ENCODE measurements around the gene SPIB.

The SPIB gene

DNA sequence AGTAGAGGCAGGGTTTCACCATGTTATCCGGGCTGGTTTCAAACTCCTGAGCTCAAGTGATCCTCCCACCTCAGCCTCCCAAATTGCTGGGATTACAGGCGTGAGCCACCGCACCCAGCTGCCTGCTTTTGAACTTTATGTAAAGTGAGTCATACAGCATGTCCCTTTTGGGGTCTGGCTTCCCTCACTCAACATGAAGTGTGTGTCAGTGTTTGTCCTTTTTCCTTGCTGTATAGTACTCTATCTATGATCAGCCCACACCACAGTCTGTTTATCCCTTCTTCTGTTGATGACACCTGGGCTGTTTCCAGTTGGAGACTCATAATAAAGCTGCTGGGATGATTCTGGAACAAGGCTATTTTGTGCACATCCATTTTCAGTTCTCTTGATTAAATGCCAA lies 2.1 kb downstream of the SPIB start:
- Histone ChIP-seq H3K27me3 (ENCODE audit: control insufficient read depth in 1 of 2, insufficient read depth in 2 of 2, low read length in 2 of 2) (peaks cover 38 to 41% of the 10 kb centered on the region in 2 donors), H3K9ac (ENCODE audit: low read length in 2 of 2) (no peak overlapping the region), H3K36me3 (ENCODE audit: control insufficient read depth in 2 of 2, insufficient read depth in 2 of 2, low read length in 2 of 2) (no peaks in the 10 kb centered on the region), H3K4me1 (ENCODE audit: control insufficient read depth, insufficient read depth, low read length) (peaks cover 5% of the 10 kb centered on the region), H3K9me3 (ENCODE audit: control insufficient read depth in 2 of 2, low read length in 2 of 2) (no peaks in the 10 kb centered on the region), H3K4me3 (ENCODE audit: low read length in 2 of 2) (no peak overlapping the region), H3K27ac (ENCODE audit: low read length) (no peak overlapping the region)

DNA sequence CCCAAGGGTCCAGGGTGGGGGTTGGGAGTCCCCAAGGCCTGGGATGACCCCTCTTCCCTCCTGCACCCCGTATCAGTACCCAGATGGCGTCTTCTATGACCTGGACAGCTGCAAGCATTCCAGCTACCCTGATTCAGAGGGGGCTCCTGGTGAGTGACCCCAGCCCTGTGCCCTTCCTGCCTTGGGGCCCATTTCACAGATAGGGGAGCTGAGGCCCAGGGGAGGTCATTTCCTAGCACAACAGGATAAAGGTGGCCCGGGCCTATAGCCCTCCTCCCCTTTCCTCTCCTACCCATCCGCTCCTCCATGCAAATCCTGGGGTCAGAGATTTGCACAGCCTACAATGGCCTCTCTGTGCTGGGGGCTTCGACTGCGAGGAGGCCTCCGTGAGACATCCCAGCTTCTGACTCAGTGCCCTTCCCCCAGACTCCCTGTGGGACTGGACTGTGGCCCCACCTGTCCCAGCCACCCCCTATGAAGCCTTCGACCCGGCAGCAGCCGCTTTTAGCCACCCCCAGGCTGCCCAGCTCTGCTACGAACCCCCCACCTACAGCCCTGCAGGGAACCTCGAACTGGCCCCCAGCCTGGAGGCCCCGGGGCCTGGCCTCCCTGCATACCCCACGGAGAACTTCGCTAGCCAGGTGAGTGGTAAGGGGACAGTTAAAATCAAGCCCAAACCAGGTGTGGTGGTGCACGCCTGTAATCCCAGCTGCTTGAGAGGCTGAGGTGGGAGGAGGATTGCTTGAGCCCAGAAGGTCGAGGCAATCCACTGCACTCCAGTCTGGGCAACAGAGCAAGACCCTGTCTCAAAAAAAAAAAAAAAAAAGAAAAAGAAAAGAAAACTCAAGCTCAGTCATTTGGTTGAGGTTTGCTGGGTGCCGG lies 3.9 kb downstream of the SPIB start:
- peaks cover 38 to 44% of the 10 kb centered on the region in 2 donors for H3K27me3 ChIP-seq (ENCODE audit: control insufficient read depth in 1 of 2, insufficient read depth in 2 of 2, low read length in 2 of 2)
- H3K27ac ChIP-seq (ENCODE audit: low read length), result no peak overlapping the region
- no peak overlapping the region for H3K4me3 ChIP-seq (ENCODE audit: low read length in 2 of 2)

DNA sequence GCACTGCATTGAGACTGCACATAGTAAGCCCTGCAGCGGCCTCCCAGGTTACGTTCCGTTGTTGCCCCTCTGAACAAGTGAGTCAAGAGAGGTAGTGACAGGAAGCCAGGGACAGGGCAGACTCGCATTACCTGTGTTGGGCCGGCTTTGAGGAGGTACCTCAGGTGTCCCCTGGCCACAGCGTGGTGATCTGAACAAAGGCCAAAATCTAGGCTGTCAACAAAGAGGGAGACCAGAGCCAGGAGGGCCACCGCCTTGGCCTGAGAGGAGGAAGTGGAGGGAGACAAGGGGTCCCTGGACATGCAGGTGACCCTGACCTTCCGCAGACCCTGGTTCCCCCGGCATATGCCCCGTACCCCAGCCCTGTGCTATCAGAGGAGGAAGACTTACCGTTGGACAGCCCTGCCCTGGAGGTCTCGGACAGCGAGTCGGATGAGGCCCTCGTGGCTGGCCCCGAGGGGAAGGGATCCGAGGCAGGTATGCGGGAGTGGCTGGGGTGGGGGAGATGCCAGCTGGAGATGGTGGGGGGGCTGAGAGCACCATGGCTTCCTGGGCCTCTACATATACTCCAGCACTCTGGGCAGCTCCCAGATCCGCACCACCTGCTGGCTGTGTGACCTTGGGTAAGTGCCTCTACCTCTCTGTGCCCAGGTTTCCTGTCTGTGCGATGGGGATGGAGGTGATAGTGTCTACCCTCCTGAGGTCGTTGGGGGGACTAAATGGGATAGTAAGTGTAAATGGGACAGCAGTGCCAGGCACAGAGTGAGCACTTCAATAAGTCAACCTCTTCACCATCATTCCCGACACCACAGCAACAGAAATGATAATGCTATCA lies 4.8 kb downstream of the SPIB start:
- peaks cover 12% of the 10 kb centered on the region for H3K4me1 ChIP-seq (ENCODE audit: control insufficient read depth, insufficient read depth, low read length)
- H3K9me3 ChIP-seq (ENCODE audit: control insufficient read depth in 2 of 2, low read length in 2 of 2), result no peaks in the 10 kb centered on the region
- H3K36me3 ChIP-seq (ENCODE audit: control insufficient read depth in 2 of 2, insufficient read depth in 2 of 2, low read length in 2 of 2), result no peaks in the 10 kb centered on the region
- H3K27me3 ChIP-seq (ENCODE audit: control insufficient read depth in 1 of 2, insufficient read depth in 2 of 2, low read length in 2 of 2), result peaks cover 37% of the 10 kb centered on the region in 2 donors
- no peak overlapping the region for H3K9ac ChIP-seq (ENCODE audit: low read length in 2 of 2)
- no peak overlapping the region for H3K4me3 ChIP-seq (ENCODE audit: low read length in 2 of 2)
- no peak overlapping the region for H3K27ac ChIP-seq (ENCODE audit: low read length)

More for the DNA sequence above, 3.9 kb downstream of the SPIB start:
- H3K9ac ChIP-seq (ENCODE audit: low read length in 2 of 2), result no peak overlapping the region
- H3K4me1 ChIP-seq (ENCODE audit: control insufficient read depth, insufficient read depth, low read length), result peaks cover 5% of the 10 kb centered on the region
- no peaks in the 10 kb centered on the region for H3K36me3 ChIP-seq (ENCODE audit: control insufficient read depth in 2 of 2, insufficient read depth in 2 of 2, low read length in 2 of 2)
- H3K9me3 ChIP-seq (ENCODE audit: control insufficient read depth in 2 of 2, low read length in 2 of 2), result no peaks in the 10 kb centered on the region

DNA sequence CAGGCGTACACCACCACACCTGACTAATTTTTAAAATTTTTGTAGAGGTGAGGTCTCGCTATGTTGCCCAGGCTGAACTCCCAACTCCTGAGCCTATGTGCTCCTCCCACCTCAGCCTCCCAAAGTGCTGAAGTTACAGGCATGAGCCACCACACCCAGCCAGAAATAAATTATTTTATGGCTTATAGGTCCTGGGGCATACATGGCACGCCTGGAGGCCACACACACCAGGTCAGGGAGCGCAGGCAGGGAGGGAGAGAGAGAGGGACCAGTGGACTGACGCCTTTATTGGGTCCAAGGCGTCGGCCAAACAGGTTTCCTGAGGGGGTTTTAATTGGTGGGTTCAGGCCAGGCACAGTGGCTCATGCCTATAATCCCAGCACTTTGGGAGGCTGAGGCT lies 6.8 kb downstream of the SPIB start:
- Histone ChIP-seq H3K27ac (ENCODE audit: low read length) (no peak overlapping the region), H3K9me3 (ENCODE audit: control insufficient read depth in 2 of 2, low read length in 2 of 2) (no peaks in the 10 kb centered on the region), H3K36me3 (ENCODE audit: control insufficient read depth in 2 of 2, insufficient read depth in 2 of 2, low read length in 2 of 2) (no peaks in the 10 kb centered on the region), H3K4me3 (ENCODE audit: low read length in 2 of 2) (no peak overlapping the region), H3K4me1 (ENCODE audit: control insufficient read depth, insufficient read depth, low read length) (peaks cover 7% of the 10 kb centered on the region), H3K27me3 (ENCODE audit: control insufficient read depth in 1 of 2, insufficient read depth in 2 of 2, low read length in 2 of 2) (peaks cover 24 to 34% of the 10 kb centered on the region in 2 donors), H3K9ac (ENCODE audit: low read length in 2 of 2) (no peak overlapping the region)

DNA sequence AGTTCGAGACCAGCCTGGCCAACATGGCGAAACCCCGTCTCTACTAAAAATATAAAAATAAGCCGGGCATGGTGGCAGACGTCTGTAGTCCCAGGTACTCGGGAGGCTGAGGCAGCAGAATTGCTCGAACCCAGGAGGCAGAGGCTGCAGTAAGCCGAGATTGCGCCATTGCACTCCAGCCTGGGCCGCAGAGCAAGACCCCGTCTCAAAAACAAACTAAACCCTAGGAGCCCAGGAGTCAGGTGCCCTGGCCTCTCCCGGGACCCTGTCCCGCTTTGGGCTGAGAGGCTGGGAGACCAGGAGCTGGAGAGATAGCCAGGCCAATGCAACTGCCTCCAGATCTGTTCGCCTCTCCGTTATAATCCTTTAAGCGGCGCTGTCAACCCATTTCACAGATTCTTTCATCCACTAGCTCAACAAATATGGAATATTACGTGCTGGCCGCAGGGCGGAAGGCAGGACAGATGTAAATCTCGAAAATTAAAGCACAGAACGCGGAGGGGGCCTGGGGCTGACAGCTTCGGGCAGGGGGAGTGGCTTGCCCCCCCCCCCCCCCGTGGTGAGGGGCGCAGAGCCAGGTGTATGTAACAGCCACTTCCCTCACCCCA lies 8.7 kb downstream of the SPIB start:
- Histone ChIP-seq H3K27ac (ENCODE audit: low read length) (no peak overlapping the region), H3K4me1 (ENCODE audit: control insufficient read depth, insufficient read depth, low read length) (peaks cover 16% of the 10 kb centered on the region), H3K4me3 (ENCODE audit: low read length in 2 of 2) (no peak overlapping the region), H3K9me3 (ENCODE audit: control insufficient read depth in 2 of 2, low read length in 2 of 2) (no peaks in the 10 kb centered on the region), H3K27me3 (ENCODE audit: control insufficient read depth in 1 of 2, insufficient read depth in 2 of 2, low read length in 2 of 2) (peaks cover 26 to 33% of the 10 kb centered on the region in 2 donors), H3K36me3 (ENCODE audit: control insufficient read depth in 2 of 2, insufficient read depth in 2 of 2, low read length in 2 of 2) (no peaks in the 10 kb centered on the region), H3K9ac (ENCODE audit: low read length in 2 of 2) (no peak overlapping the region)

DNA sequence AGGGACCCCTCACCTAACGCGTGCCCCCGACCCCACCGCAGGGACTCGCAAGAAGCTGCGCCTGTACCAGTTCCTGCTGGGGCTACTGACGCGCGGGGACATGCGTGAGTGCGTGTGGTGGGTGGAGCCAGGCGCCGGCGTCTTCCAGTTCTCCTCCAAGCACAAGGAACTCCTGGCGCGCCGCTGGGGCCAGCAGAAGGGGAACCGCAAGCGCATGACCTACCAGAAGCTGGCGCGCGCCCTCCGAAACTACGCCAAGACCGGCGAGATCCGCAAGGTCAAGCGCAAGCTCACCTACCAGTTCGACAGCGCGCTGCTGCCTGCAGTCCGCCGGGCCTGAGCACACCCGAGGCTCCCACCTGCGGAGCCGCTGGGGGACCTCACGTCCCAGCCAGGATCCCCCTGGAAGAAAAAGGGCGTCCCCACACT lies 9.3 kb downstream of the SPIB start:
- Histone ChIP-seq H3K27me3 (ENCODE audit: control insufficient read depth in 1 of 2, insufficient read depth in 2 of 2, low read length in 2 of 2) (peaks cover 29 to 36% of the 10 kb centered on the region in 2 donors), H3K9me3 (ENCODE audit: control insufficient read depth in 2 of 2, low read length in 2 of 2) (no peaks in the 10 kb centered on the region), H3K4me3 (ENCODE audit: low read length in 2 of 2) (peak overlapping the region in 1 of 2 donors; percentile 40), H3K27ac (ENCODE audit: low read length) (no peak overlapping the region), H3K9ac (ENCODE audit: low read length in 2 of 2) (peak overlapping the region in 1 of 2 donors; percentile 31), H3K36me3 (ENCODE audit: control insufficient read depth in 2 of 2, insufficient read depth in 2 of 2, low read length in 2 of 2) (no peaks in the 10 kb centered on the region), H3K4me1 (ENCODE audit: control insufficient read depth, insufficient read depth, low read length) (peaks cover 17% of the 10 kb centered on the region)

DNA sequence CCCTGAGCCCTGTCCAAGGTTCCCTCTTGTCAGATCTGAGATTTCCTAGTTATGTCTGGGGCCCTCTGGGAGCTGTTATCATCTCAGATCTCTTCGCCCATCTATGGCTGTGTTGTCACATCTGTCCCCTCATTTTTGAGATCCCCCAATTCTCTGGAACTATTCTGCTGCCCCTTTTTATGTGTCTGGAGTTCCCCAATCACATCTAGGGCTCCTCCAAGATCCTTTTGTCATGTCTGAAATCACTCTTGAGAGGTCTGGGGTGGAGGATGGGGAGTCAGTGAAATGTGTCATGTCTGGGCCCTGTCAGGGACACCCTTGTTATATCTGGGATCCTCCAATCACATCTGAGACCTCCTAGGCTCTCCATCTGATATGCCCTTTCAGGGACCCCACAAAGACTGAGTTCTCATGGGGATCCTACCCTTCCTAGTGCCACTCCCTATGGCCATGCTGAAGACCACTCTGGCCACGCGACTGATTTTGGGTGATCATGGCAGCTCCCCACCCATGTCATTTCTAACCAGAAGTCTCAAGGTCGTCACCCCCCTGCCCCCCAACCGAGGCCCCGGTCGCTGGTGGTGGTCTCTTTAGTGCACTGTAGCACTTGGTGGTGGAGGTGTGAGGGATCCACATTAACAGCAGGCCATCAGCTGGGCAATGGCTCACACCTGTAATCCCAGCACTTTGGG lies 10.2 kb downstream of the SPIB start:
- Histone ChIP-seq H3K4me1 (ENCODE audit: control insufficient read depth, insufficient read depth, low read length) (peaks cover 17% of the 10 kb centered on the region), H3K36me3 (ENCODE audit: control insufficient read depth in 2 of 2, insufficient read depth in 2 of 2, low read length in 2 of 2) (no peaks in the 10 kb centered on the region), H3K27me3 (ENCODE audit: control insufficient read depth in 1 of 2, insufficient read depth in 2 of 2, low read length in 2 of 2) (peaks cover 34 to 37% of the 10 kb centered on the region in 2 donors), H3K27ac (ENCODE audit: low read length) (no peak overlapping the region), H3K4me3 (ENCODE audit: low read length in 2 of 2) (no peak overlapping the region), H3K9me3 (ENCODE audit: control insufficient read depth in 2 of 2, low read length in 2 of 2) (no peaks in the 10 kb centered on the region), H3K9ac (ENCODE audit: low read length in 2 of 2) (no peak overlapping the region)

DNA sequence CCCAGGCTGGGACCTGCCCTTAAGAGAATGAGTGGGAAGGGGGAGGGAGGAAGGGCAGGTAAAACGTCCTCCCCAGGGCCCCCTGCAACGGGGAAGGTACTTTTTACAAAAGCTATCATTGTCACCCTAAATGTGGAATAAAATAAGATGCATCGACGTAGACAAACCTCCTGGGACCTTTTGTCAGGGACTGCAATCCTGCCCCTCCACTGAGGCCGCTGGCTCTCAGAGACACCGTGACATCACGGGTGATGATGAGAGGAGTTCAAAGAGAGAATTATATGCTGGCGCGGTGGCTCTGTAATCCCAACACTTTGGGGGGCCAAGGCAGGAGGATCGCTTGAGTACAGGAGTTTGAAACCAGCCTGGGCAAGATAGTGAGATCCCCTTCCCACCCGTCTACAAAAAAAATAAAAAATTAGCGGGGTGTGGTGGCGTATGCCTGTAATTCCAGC lies 12.2 kb downstream of the SPIB start:
- H3K9me3 ChIP-seq (ENCODE audit: control insufficient read depth in 2 of 2, low read length in 2 of 2), result no peaks in the 10 kb centered on the region
- peaks cover 17% of the 10 kb centered on the region for H3K4me1 ChIP-seq (ENCODE audit: control insufficient read depth, insufficient read depth, low read length)
- peak overlapping the region; percentile 41 to 58 for H3K9ac ChIP-seq (ENCODE audit: low read length in 2 of 2)
- no peak overlapping the region for H3K27ac ChIP-seq (ENCODE audit: low read length)
- H3K4me3 ChIP-seq (ENCODE audit: low read length in 2 of 2), result peak overlapping the region; percentile 70 to 79
- H3K36me3 ChIP-seq (ENCODE audit: control insufficient read depth in 2 of 2, insufficient read depth in 2 of 2, low read length in 2 of 2), result no peaks in the 10 kb centered on the region
- H3K27me3 ChIP-seq (ENCODE audit: control insufficient read depth in 1 of 2, insufficient read depth in 2 of 2, low read length in 2 of 2), result peaks cover 41 to 44% of the 10 kb centered on the region in 2 donors

DNA sequence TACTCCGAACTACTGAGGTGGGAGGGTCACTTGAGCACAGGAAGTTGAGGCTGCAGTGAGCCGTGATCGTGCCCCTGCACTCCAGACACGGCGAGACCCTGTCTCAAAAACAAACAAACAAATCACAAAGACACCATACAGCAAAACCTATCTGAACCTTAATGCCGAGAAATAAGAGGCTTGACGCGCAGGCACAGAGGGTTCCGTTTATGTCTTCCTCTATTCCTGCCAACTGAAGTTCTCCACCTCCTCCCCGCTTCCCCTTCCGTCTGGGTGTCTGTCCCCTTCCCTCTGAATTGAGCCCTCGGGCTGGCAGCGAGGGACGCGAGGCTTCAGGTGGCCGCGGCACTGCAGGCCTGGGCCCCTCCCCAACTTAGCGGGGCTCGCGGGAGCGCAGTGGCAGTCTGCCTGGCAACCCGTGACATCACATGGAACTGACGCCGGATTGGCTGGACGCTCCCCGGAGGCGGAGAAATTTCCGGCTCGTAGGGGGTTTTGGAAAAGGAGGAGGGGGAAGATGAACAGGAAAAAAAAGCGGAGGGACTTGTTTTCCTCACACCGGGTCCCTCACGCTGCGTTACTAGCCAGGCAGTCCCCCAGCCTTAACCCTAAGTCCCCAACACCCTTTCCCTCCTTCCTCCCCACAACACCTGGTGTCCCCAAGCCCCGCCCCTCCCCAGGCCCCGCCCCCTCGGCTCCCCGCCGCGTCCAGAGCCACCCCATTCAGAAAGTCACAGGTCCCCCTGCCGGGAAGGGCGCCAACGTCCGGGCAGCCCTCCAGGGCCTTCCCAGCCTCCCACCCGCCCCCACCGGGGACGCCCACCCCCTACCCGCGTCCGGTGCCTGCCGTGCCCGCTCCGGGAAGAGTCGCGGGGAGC lies 12.8 kb downstream of the SPIB start:
- no peak overlapping the region for H3K27ac ChIP-seq (ENCODE audit: low read length)
- H3K9ac ChIP-seq (ENCODE audit: low read length in 2 of 2), result peak overlapping the region; percentile 41 to 58
- H3K9me3 ChIP-seq (ENCODE audit: control insufficient read depth in 2 of 2, low read length in 2 of 2), result no peaks in the 10 kb centered on the region
- peak overlapping the region; percentile 70 to 79 for H3K4me3 ChIP-seq (ENCODE audit: low read length in 2 of 2)
- H3K27me3 ChIP-seq (ENCODE audit: control insufficient read depth in 1 of 2, insufficient read depth in 2 of 2, low read length in 2 of 2), result peaks cover 41 to 44% of the 10 kb centered on the region in 2 donors
- H3K4me1 ChIP-seq (ENCODE audit: control insufficient read depth, insufficient read depth, low read length), result peaks cover 17% of the 10 kb centered on the region
- no peaks in the 10 kb centered on the region for H3K36me3 ChIP-seq (ENCODE audit: control insufficient read depth in 2 of 2, insufficient read depth in 2 of 2, low read length in 2 of 2)

All from stomach smooth muscle (tissue), 2 donors.